Spinal cord (tissue), 10 donors: ENCODE data around the gene ETV2. TPM values are rescaled to one million over a fixed set of nuclear protein-coding genes. Genes with fewer than 3 reads are reported as not detected.

Experiments used
- DNase-seq, 6 donors: peaks; one replicate each; pipeline versions ENCODE4 v3.0.0 to v3.0.0-alpha.2; 2013 to 2015; ENCODE audit warnings: low spot score in 6 of 6, low read depth in 4 of 6
- H3K27ac ChIP-seq: one replicate; pipeline ENCODE4 v1.5.1; 2013; ENCODE audit warnings: low read depth, low read length, control low read depth
- H3K27me3 ChIP-seq: one replicate; pipeline ENCODE4 v1.6.1; 2013; ENCODE audit warnings: low read length; ENCODE audit not compliant: control insufficient read depth, insufficient read depth
- H3K36me3 ChIP-seq: one replicate; pipeline ENCODE4 v1.6.1; 2013; ENCODE audit warnings: low read length; ENCODE audit not compliant: control insufficient read depth, insufficient read depth
- H3K4me1 ChIP-seq: one replicate; pipeline ENCODE4 v1.6.1; 2013; ENCODE audit warnings: low read length; ENCODE audit not compliant: control insufficient read depth, insufficient read depth
- H3K4me3 ChIP-seq: one replicate; pipeline ENCODE4 v1.5.1; 2013; ENCODE audit warnings: low read depth, low read length, control low read depth
- H3K9me3 ChIP-seq: one replicate; pipeline ENCODE4 v1.6.1; 2013; ENCODE audit warnings: low read length; ENCODE audit not compliant: control insufficient read depth, insufficient read depth
- WGBS: methylation state at CpG from one replicate; pipeline ENCODE4 v1.1.5; 2013; ENCODE audit warnings: missing lambda C conversion rate; ENCODE audit not compliant: insufficient coverage; 5-methylcytosine and 5-hydroxymethylcytosine counted together
- polyA plus RNA-seq, 2 donors: library from polyadenylated mRNA; unstranded; fragments of 120-200 nt; gene quantifications; one replicate each; pipeline ENCODE4 v1.2.1, GENCODE V29; 2013; ENCODE audit not compliant: insufficient read length in 2 of 2
- total RNA-seq, 2 donors: library from RNA; depleted of rRNA in 1 of 2; stranded (reverse); fragments of 120-200 nt in 1 of 2; fragments of >200 nt in 1 of 2; gene quantifications; one replicate each; pipeline versions ENCODE4 v1.2.3 to v1.2.4, GENCODE V29; 2013 to 2014
- donor health status: healthy.

Gene ETV2
- total and polyA plus RNA-seq, 4 donors: 0.59 to 4.6 (median 3.3) TPM

DNA sequence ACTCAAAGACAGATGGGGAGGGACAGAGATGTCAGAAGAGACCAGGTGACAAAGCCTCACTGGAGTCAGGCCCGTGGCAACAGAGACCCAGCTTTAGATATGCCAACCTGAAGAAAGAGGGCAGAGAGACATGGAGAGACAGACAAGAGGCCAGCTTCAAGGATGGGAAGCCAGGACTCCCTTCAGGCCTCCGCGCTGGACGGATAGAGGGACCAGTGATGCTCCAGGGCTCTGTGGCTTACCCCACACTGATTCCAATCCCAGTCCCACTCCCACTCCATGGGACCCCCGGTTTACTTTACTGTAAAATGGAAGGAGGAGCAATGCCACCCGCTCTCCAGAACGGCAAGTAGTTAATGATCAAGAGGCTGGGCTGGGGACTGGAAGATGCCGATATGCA lies 1.7 kb upstream of the ETV2 start:
- no peak overlapping the region for H3K27ac ChIP-seq
- H3K4me3 ChIP-seq: no peak overlapping the region
- H3K9me3 ChIP-seq: no peaks in the 10 kb centered on the region
- H3K36me3 ChIP-seq: peaks cover 32% of the 10 kb centered on the region
- no peaks in the 10 kb centered on the region for H3K27me3 ChIP-seq
- DNase-seq: no peak
- H3K4me1 ChIP-seq: peaks cover 35% of the 10 kb centered on the region
- WGBS: 50% methylated on average over 1 of the region's 8 CpGs

DNA sequence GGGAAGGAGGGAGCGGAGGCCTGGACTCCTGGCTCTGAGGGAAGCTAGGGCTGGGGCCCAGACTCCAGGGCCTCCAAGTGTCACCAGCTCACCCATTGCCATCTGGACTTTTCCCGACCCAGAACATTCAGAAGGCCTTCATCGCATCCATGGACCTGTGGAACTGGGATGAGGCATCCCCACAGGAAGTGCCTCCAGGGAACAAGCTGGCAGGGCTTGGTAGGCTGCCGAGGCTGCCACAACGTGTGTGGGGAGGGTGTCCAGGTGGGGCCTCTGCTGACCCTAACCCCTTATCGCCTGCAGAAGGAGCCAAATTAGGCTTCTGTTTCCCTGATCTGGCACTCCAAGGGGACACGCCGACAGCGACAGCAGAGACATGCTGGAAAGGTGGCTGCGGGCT lies 767 bp downstream of the ETV2 start:
- H3K27ac ChIP-seq: no peak overlapping the region

DNA sequence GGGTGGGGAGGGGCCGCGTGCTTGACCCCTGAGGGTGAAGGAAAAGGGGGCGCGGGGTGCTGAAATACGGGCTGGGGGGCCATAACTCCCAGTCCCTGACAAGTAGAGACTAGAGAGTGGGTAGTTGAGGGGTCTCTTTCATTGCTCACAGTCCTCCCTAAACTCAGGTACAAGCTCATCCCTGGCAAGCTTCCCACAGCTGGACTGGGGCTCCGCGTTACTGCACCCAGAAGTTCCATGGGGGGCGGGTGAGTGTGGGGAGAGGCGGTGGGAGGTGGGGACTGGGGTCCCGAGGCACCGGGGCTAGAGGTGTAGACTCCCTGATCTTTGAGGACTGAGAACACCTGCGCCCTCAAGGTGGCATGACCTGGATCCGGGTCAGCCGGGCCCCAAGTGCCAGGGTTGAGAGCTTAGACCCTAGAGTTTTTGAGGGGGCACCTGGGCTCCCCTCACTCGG lies 1.3 kb downstream of the ETV2 start:
- no peak for DNase-seq
- Histone ChIP-seq H3K27me3 (no peaks in the 10 kb centered on the region), H3K27ac (no peak overlapping the region), H3K4me3 (peak overlapping the region; percentile 68), H3K4me1 (peaks cover 45% of the 10 kb centered on the region), H3K36me3 (peaks cover 8% of the 10 kb centered on the region), H3K9me3 (no peaks in the 10 kb centered on the region)
- 23% methylated on average over 10 of the region's 15 CpGs for WGBS

More for the DNA sequence above, 767 bp downstream of the ETV2 start:
- no peak for DNase-seq
- H3K4me3 ChIP-seq: no peak overlapping the region
- H3K4me1 ChIP-seq: peaks cover 40% of the 10 kb centered on the region
- no peaks in the 10 kb centered on the region for H3K9me3 ChIP-seq
- 67% methylated on average over 9 of the region's 10 CpGs for WGBS
- no peaks in the 10 kb centered on the region for H3K27me3 ChIP-seq
- peaks cover 13% of the 10 kb centered on the region for H3K36me3 ChIP-seq

DNA sequence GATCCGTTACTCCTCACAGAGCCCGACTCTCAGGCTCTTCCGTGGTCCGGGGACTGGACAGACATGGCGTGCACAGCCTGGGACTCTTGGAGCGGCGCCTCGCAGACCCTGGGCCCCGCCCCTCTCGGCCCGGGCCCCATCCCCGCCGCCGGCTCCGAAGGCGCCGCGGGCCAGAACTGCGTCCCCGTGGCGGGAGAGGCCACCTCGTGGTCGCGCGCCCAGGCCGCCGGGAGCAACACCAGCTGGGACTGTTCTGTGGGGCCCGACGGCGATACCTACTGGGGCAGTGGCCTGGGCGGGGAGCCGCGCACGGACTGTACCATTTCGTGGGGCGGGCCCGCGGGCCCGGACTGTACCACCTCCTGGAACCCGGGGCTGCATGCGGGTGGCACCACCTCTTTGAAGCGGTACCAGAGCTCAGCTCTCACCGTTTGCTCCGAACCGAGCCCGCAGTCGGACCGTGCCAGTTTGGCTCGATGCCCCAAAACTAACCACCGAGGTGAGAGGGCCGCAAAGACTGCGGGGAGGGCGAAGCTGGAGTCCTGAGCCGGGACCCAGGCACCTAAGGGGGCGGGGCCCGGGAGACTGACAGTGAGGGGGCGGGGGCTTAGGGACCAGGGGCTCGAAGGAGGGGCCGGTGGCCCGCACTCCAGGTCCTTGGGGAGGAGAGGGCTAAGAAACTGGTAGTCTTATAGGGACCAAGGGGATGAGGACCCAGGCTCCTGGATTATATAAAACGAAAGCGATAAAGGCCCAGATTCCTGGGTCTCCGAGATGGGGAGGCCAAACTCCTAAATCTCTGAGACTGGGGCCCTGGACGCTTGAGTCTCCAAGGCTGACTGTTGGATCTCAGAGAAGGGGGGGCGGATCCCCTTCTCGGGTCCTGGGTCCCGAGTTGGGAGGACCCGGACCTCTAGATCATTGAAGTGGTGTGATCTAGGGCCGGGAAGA lies 2.0 kb downstream of the ETV2 start:
- peak overlapping the region; percentile 68 for H3K4me3 ChIP-seq
- H3K4me1 ChIP-seq: peaks cover 46% of the 10 kb centered on the region
- WGBS: under 1% methylated on average over 68 of the region's 69 CpGs
- peaks cover under 1% of the 10 kb centered on the region for H3K36me3 ChIP-seq
- no peaks in the 10 kb centered on the region for H3K9me3 ChIP-seq
- H3K27ac ChIP-seq: peak overlapping the region; percentile 92
- H3K27me3 ChIP-seq: no peaks in the 10 kb centered on the region
- peak in 4 of 6 donors; percentile 53 to 91 (median 74) for DNase-seq

DNA sequence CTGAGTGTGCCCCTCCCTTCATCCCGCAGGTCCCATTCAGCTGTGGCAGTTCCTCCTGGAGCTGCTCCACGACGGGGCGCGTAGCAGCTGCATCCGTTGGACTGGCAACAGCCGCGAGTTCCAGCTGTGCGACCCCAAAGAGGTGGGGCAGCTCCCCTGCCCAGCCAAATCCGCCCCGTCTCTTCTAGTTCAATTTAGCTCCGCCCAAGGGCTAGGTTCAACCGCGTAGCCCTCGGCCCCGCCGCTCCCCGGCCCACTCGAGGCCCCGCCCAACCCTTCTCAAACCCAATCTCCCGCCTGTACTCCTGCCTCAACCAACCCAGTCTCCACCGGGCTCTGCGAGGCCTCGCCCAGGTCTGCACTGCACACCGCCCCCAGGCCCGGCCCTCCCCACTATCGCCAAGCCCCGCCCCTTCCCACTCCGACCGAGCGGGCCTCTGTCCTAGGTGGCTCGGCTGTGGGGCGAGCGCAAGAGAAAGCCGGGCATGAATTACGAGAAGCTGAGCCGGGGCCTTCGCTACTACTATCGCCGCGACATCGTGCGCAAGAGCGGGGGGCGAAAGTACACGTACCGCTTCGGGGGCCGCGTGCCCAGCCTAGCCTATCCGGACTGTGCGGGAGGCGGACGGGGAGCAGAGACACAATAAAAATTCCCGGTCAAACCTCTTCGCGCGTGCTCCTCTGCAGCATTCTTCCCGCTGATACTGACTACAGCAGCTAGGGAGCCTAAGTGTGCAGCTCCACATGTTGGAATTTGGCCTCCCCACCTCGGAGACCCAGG lies 2.9 kb downstream of the ETV2 start:
- Histone ChIP-seq H3K9me3 (no peaks in the 10 kb centered on the region), H3K27ac (peak overlapping the region; percentile 92), H3K27me3 (no peaks in the 10 kb centered on the region), H3K4me3 (peak overlapping the region; percentile 68), H3K36me3 (no peaks in the 10 kb centered on the region), H3K4me1 (peaks cover 54% of the 10 kb centered on the region)
- peak in 4 of 6 donors; percentile 38 to 93 (median 66) for DNase-seq
- WGBS: under 1% methylated on average over 60 of the region's 60 CpGs

DNA sequence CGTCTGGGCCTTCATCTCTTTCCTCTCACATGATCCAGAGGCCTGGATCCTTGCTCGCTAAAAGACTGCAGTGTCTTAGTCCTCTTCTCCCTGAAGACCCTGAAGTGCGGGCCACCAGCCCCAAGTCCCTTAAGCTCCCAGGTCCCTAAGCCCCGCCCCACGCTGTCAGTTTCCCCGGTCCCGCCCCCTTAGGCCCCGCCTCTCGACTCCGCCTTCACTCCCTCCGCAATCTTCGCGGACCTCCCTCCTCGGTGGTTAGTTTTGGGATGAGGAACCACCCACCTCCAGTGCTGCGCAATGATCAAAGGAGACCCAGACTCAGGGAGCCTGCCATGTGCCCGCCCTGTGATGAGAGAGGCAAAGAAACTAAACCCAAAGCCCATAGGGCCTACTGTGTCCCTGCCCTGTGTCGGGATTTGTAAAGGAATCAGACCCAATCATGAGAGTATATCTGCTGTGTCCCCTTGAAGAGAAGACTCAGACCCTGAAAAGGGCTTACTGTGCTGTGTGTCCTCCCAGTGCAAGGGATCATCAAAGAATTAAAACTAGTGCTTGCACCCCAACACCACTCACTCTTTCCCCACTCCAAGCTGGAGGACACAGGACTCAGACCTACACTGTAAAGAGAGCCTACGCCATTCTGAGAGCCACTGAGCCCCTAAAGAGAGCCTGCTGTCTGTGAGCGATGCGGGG lies 3.6 kb downstream of the ETV2 start:
- H3K9me3 ChIP-seq: no peaks in the 10 kb centered on the region

DNA sequence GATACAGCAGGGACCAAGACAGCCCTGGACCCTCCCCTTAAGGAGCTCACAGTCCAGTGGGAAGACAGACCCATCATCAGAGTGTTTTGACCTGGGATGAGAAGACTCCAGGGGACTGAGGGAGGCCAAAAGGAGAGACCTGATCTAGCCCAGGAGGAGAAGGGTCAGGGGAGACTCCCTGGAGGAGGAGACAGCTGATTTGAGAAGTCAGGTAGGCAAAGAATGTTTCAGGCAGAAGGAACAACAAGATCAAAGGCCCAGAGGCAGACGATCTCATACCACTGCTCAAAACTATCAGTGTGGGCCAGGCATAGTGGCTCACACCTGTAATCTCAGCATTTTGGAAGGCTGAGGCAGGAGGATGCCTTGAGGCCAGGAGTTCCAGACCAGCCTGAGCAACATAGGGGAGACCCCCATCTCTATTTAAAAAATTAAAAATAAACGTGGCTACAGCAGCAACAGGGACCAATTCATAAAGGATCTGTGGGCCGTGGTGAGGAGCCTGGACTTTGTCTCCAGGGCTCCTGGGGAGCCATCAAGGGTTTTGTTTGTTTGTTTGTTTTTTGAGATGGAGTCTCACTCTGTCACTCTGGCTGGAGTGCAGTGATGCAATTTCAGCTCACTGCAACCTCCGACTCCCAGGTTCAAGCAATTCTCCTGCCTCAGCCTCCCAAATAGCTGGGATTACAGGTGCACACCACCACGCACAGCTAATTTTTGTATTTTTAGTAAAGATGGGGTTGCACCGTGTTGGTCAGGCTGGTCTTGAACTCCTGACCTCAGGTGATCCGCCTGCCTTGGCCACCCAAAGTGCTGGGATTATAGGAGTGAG lies 4.4 kb downstream of the ETV2 start:
- WGBS: 91% methylated on average over 4 of the region's 7 CpGs
- no peak for DNase-seq
- Histone ChIP-seq H3K27me3 (no peaks in the 10 kb centered on the region), H3K9me3 (no peaks in the 10 kb centered on the region), H3K36me3 (peaks cover 6% of the 10 kb centered on the region), H3K4me1 (peaks cover 56% of the 10 kb centered on the region), H3K4me3 (no peak overlapping the region), H3K27ac (no peak overlapping the region)

More for the DNA sequence above, 3.6 kb downstream of the ETV2 start:
- 24% methylated on average over 9 of the region's 20 CpGs for WGBS
- Histone ChIP-seq H3K4me1 (peaks cover 56% of the 10 kb centered on the region), H3K27me3 (no peaks in the 10 kb centered on the region), H3K27ac (peak overlapping the region; percentile 92), H3K36me3 (peaks cover 2% of the 10 kb centered on the region), H3K4me3 (peak overlapping the region; percentile 68)
- peak in 3 of 6 donors; percentile 31 to 90 (median 87) for DNase-seq

DNA sequence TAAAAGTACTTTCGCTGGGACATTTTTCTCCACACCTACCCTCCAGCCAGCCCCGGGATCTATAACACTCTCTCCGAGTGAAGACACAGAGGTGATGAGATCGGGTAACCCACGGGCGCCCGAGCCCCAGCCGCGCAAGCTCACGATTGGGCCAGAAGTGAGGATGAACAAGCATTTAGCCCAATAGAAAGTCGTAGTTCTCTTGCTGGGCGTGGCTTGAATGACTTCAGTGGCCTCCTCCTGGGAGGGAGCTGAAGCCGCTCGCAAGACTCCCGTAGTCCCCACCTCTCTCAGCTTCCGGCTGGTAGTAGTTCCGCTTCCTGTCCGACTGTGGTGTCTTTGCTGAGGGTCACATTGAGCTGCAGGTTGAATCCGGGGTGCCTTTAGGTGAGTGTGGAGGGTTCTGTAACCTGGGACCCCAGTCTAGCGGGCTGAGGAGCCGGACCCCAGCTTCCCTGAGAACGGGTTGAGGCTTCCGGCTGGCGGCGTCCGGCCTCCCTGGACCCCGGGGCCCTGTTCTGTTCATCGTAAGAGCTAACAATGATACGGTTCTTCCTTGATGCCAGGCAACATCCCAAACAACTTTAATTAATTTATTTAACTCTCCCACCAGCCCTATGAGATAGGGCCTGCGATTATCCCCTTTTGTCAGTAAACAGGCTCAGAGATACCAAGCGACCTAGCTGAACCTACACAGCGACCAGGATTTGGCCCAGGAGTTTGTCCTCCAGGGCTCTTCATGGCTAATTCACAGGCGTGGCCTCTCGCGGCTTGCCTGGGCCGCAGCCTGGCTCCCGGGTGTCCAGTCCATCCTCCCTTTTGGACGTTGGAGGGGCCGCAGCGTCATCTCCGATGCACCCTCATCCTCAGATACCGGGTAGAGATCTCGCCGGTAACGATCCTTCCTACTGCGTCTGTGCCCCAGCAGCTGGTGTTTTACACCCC lies 6.7 kb downstream of the ETV2 start, which contains the start of gene COX6B1:
COX6B1 (plus strand) TSS at position 307 of the 945 bp plus-strand sequence. CDS start 2,921 bp downstream, outside the sequence.
- Histone ChIP-seq H3K4me1 (peaks cover 37% of the 10 kb centered on the region), H3K4me3 (peak within 1 kb of the TSS; percentile 78), H3K36me3 (peaks cover 26% of the 10 kb centered on the region), H3K27ac (peak within 1 kb of the TSS; percentile 70), H3K9me3 (no peaks in the 10 kb centered on the region), H3K27me3 (no peaks in the 10 kb centered on the region)
- peak; percentile 83 to 99 (median 94) for DNase-seq
- 0% methylated on average over 38 of the region's 46 CpGs for WGBS
